Naive thymus-derived CD8-positive, alpha-beta T cell (primary cell): Measurements from ENCODE around the gene NPFFR1. TPM values are rescaled to one million over a fixed set of nuclear protein-coding genes. Genes with fewer than 3 reads are reported as not detected.

ENCODE experiments used
- ATAC-seq, 2 donors: fragments of 150-1000 bp; cut with Tn5 transposase in 1 of 2; sonication (Bioruptor Pico), chemical (Tn5 transposase) in 1 of 2; 1 replicate in 1 of 2; 2 replicates in 1 of 2; pipeline ENCODE4 v1.10.0; 2021; ENCODE audit warnings: mild to moderate bottlenecking in 2 of 2, moderate library complexity in 2 of 2
- POLR2A ChIA-PET: fragments of 350-600 bp; sonication (Branson Sonifier 250); formaldehyde crosslinking; loops from one replicate; lab custom pipeline; 2021; ENCODE audit warnings: antibody characterized with exemption; lab: Charles Lee
- DNase-seq, 10 donors: peaks; one replicate each; pipeline versions ENCODE4 v3.0.0 to v3.0.0-alpha.2; 2020 to 2022
- H3K27ac Mint-ChIP-seq, 10 donors: one replicate each; pipeline ENCODE4 v1.8.0; 2020 to 2022; ENCODE audit warnings: mild to moderate bottlenecking in 10 of 10, mixed read lengths in 10 of 10, moderate library complexity in 4 of 10, inconsistent platforms in 1 of 10
- H3K27me3 Mint-ChIP-seq, 5 donors: one replicate each; pipeline ENCODE4 v1.8.0; 2021 to 2022; ENCODE audit warnings: mixed read lengths in 5 of 5
- H3K36me3 Mint-ChIP-seq, 3 donors: one replicate each; pipeline ENCODE4 v1.8.0; 2020 to 2022; ENCODE audit warnings: mixed read lengths in 3 of 3, mild to moderate bottlenecking in 2 of 3, inconsistent platforms in 1 of 3
- H3K4me1 Mint-ChIP-seq, 4 donors: one replicate each; pipeline ENCODE4 v1.8.0; 2021 to 2022; ENCODE audit warnings: mixed read lengths in 4 of 4
- H3K4me3 Mint-ChIP-seq, 10 donors: one replicate each; pipeline ENCODE4 v1.8.0; 2020 to 2022; ENCODE audit warnings: mild to moderate bottlenecking in 10 of 10, mixed read lengths in 10 of 10, moderate library complexity in 6 of 10, inconsistent platforms in 1 of 10
- H3K9me3 Mint-ChIP-seq, 9 donors: one replicate each; pipeline ENCODE4 v1.8.0; 2020 to 2022; ENCODE audit warnings: mixed read lengths in 9 of 9, mild to moderate bottlenecking in 3 of 9, inconsistent platforms in 1 of 9, moderate library complexity in 1 of 9
- polyA plus RNA-seq, 3 donors: library from polyadenylated mRNA; unstranded; fragments of 300-500 nt; fragmentation: Illumina TruSeq; gene quantifications; one replicate each; pipeline ENCODE4 v1.2.3, GENCODE V29; 2021
- total RNA-seq, 8 experiments: library from RNA in 2 of 8; stranded (reverse) in 2 of 8; gene quantifications; one replicate each; pipeline ENCODE4 v1.2.3 and lab custom pipeline; 2021 to 2026

Gene NPFFR1
- total and polyA plus RNA-seq, 5 experiments from 2014 or later = not detected

DNA sequence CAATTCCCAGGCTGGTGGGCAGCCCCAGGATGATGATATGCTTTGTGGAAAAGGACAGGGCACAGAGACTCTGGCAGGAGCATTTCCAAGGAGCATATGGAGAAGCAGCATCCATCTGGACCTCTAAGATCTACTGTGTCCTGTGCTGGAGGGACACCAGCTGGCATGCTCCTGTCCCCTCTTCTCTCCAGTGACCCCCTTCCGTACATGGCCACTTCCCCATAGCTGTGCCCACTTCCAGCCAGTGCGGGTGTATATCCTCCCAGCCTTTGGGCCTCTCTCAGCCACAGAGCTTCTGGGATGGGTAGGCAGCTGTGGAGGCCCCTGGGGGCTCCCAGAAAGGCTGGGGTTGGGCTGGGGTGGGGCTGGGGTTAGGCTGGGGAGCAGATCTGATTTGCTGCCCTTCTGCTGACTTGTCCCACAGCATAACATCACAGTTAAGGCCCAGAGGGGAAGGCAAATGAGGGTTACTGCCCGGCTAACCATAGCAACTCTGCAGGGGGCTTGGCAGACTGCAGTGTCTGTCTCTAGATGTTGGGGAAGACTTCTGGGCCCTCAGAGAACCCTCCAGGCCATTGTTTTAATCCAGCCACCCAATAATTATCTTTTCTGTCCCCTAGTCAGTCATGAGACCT is 6.3 kb downstream of the NPFFR1 start:
- POLR2A ChIA-PET = no interaction called here
- no peak overlapping the region for H3K27ac Mint-ChIP-seq
- no peak overlapping the region for H3K4me3 Mint-ChIP-seq
- H3K27me3 Mint-ChIP-seq = peaks cover 0 to 17% (median 9%) of the 10 kb centered on the region in 5 donors
- no peaks in the 10 kb centered on the region for H3K9me3 Mint-ChIP-seq
- H3K36me3 Mint-ChIP-seq = no peaks in the 10 kb centered on the region
- DNase-seq = no peak
- no peak for ATAC-seq
- H3K4me1 Mint-ChIP-seq = peaks cover 2 to 7% (median 5%) of the 10 kb centered on the region in 4 donors

DNA sequence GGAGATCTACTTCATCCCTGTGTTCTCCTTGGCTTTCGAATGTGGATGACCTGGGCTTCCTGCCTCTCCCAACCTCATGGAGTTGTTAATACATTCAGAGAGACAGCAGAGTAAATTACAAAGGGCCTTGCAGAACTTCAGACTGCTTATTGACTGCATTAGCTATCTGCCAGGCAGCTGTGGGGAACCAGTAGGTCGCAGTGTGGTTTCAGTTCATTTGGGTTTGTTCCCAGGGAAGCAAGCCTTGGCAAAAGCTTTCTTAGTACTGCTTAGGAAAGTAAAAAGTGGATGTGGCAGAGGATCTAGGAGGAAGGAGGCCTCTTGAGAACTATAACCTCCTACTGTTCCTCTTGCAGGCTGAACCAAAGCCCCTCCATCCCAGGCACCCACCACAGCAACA is 9.2 kb downstream of the NPFFR1 start:
- Mint-ChIP-seq H3K27me3 (no peaks in the 10 kb centered on the region), H3K9me3 (no peaks in the 10 kb centered on the region), H3K4me3 (no peak overlapping the region), H3K36me3 (no peaks in the 10 kb centered on the region), H3K4me1 (peaks cover 3 to 15% (median 9%) of the 10 kb centered on the region in 4 donors), H3K27ac (peak overlapping the region in 1 of 10 donors; percentile 35)
- no peak for ATAC-seq
- DNase-seq = no peak
- POLR2A ChIA-PET = no interaction called here

DNA sequence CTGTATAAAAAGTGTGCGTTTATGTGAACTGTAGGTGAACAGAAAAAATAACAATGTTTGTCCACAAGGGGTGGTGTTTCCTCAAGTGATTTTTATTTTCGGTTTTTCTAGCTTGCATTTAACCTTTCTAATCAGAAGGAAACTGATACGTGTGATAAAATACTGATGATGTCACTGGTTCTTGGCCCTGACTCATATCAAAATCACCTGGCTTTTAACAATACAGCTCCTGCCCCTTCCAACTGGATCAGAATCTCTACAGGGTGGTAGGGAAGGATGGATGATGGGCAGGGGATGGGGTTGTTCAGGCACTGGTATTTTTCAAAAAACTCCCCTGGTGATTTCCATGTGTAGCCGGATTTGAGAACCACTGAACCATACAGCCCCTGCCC is 10.9 kb downstream of the NPFFR1 start:
- POLR2A ChIA-PET = interaction anchor here (0.6 kb wide), 1 partner anchor 138 kb away, joined by 3 read pairs; no protein-coding TSS in a partner anchor

DNA sequence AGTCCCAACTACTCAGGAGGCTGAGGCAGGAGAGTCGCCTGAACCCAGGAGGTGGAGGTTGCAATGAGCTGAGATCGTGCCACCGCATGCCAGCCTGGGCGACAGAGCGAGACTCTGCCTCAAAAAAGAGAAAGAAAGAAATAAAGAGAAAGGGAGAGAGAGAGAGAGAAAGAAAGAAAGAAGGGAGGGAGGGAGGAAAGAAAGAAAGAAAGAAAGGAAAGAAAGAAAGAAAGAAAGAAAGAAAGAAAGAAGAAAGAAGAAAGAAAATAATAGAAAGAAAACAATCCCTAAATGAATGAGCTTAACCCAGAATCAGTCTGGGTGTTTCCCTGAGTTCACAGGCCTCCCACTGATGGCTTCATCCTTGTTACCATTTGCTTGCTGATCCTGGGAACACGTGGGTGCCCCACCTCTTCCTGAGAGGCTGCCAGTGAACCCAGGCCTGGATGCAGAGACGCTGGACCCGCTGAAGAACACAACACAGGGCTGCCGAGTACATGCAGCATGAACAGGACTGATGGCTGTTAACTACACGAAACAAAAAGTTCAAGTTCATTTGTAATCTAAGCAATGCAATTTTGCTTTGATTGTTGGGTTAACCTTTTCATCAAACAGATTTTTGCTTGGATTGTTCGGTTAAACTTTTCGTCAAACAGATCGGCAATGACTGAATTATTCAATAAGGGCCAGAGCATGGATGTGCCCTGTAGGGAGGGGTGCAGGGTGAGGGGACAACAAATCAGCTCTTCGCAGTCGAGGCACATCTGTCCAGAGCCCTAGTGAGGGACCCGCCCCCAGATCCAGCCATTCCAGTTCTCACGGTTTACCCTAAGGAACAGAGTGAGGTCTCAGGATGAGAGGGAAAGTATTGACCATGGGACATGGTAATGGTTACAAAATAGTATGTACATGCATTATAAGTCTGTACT is 11.5 kb downstream of the NPFFR1 start:
- no peaks in the 10 kb centered on the region for H3K36me3 Mint-ChIP-seq
- peak overlapping the region in 1 of 10 donors; percentile 31 for H3K27ac Mint-ChIP-seq
- DNase-seq (no peak), ATAC-seq (peak in 1 of 2 donors; percentile 16)
- peaks cover 3 to 18% (median 9%) of the 10 kb centered on the region in 4 donors for H3K4me1 Mint-ChIP-seq
- H3K9me3 Mint-ChIP-seq = no peaks in the 10 kb centered on the region
- H3K4me3 Mint-ChIP-seq = peak overlapping the region in 2 of 10 donors; percentile 33 to 55
- POLR2A ChIA-PET = interaction anchor here (0.6 kb wide), 2 partner anchors 132 to 139 kb away, joined by 3 to 4 read pairs; no protein-coding TSS in a partner anchor
- H3K27me3 Mint-ChIP-seq = no peaks in the 10 kb centered on the region

More for the DNA sequence above, 10.9 kb downstream of the NPFFR1 start:
- Mint-ChIP-seq H3K4me3 (peak overlapping the region in 4 of 10 donors; percentile 12 to 48 (median 35)), H3K9me3 (no peaks in the 10 kb centered on the region), H3K27ac (peak overlapping the region in 2 of 10 donors; percentile 37 to 41), H3K4me1 (peaks cover 3 to 15% (median 9%) of the 10 kb centered on the region in 4 donors), H3K36me3 (no peaks in the 10 kb centered on the region), H3K27me3 (no peaks in the 10 kb centered on the region)
- ATAC-seq = peak; percentile 42 to 87
- DNase-seq = peak in 3 of 10 donors; percentile 22 to 37 (median 36)

DNA sequence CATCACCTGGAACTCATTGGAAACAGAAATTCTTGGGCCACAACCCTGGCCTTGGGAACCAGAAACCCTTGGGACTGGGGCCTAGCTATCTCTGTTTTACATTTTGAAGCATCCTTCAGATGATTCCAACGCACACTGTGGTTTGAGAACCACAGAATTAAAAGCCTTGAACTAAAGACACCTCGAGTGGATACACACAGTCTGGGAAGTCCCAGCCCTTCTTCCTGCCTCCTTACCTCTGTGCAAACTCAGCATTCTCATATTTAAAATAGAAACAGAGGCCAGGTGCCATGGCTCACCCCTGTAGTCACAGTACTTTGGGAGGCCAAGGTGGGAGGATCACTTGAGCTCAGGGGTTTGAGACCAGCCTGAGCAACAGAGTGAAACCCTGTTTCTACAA is 12.9 kb downstream of the NPFFR1 start:
- H3K4me3 Mint-ChIP-seq = no peak overlapping the region
- H3K9me3 Mint-ChIP-seq = no peaks in the 10 kb centered on the region
- H3K4me1 Mint-ChIP-seq = peaks cover 3 to 26% (median 9%) of the 10 kb centered on the region in 4 donors
- peaks cover 0 to 1% (median 0%) of the 10 kb centered on the region in 5 donors for H3K27me3 Mint-ChIP-seq
- ATAC-seq (peak in 1 of 2 donors; percentile 22), DNase-seq (no peak)
- POLR2A ChIA-PET = no interaction called here
- no peaks in the 10 kb centered on the region for H3K36me3 Mint-ChIP-seq
- H3K27ac Mint-ChIP-seq = no peak overlapping the region

DNA sequence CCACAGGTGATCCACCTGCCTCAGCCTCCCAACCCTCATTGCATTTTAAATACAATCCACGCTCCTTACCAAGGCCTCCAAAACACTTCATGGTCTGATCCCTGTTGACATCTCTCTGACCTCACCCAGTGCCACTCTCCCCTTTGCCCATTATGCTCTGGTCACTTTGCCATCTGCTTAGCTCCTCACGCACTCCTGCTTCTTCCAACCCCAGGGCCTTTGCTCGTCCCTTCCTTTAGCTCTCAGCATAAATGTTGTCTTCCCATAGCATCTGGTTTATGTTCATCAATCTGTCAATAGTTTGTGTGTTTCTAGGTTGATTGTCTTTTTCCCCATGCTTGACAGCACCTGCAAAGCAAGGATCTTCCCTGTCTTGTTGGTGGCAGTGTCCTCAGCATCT is 14.1 kb downstream of the NPFFR1 start:
- H3K36me3 Mint-ChIP-seq = no peaks in the 10 kb centered on the region
- POLR2A ChIA-PET = interaction anchor here (1.0 kb wide), 1 partner anchor 35 kb away, joined by 3 read pairs; no protein-coding TSS in a partner anchor
- peak overlapping the region in 1 of 10 donors; percentile 1 for H3K4me3 Mint-ChIP-seq
- DNase-seq = no peak
- H3K27me3 Mint-ChIP-seq = peaks cover 0 to 3% (median under 1%) of the 10 kb centered on the region in 5 donors
- H3K27ac Mint-ChIP-seq = no peak overlapping the region
- peaks cover 3 to 26% (median 9%) of the 10 kb centered on the region in 4 donors for H3K4me1 Mint-ChIP-seq
- no peak for ATAC-seq
- H3K9me3 Mint-ChIP-seq = no peaks in the 10 kb centered on the region

DNA sequence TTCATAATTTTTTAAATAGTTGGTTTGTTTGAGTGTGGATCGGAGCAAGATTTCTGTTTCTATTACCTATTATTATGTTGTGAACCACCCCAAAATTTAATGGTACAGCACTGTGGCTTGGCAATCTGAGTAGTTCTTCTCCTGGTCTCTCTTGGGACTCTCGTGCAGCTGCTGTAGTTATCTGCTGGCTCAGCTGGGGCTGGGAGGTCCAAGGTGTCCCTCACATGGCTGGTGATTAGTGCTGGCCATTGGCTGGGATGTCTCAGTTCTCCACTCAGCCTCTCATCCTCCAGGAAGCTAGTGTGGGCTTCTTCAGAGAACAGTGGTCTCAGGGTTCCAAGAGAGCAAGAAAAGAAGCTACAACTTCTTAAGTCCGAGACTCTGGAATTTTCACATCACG is 15.4 kb downstream of the NPFFR1 start:
- no peaks in the 10 kb centered on the region for H3K36me3 Mint-ChIP-seq
- H3K4me1 Mint-ChIP-seq = peaks cover 3 to 26% (median 9%) of the 10 kb centered on the region in 4 donors
- no peaks in the 10 kb centered on the region for H3K9me3 Mint-ChIP-seq
- peaks cover 0 to 6% (median 3%) of the 10 kb centered on the region in 5 donors for H3K27me3 Mint-ChIP-seq
- no peak overlapping the region for H3K4me3 Mint-ChIP-seq
- no peak for DNase-seq
- ATAC-seq = no peak
- H3K27ac Mint-ChIP-seq = no peak overlapping the region
- POLR2A ChIA-PET = no interaction called here

DNA sequence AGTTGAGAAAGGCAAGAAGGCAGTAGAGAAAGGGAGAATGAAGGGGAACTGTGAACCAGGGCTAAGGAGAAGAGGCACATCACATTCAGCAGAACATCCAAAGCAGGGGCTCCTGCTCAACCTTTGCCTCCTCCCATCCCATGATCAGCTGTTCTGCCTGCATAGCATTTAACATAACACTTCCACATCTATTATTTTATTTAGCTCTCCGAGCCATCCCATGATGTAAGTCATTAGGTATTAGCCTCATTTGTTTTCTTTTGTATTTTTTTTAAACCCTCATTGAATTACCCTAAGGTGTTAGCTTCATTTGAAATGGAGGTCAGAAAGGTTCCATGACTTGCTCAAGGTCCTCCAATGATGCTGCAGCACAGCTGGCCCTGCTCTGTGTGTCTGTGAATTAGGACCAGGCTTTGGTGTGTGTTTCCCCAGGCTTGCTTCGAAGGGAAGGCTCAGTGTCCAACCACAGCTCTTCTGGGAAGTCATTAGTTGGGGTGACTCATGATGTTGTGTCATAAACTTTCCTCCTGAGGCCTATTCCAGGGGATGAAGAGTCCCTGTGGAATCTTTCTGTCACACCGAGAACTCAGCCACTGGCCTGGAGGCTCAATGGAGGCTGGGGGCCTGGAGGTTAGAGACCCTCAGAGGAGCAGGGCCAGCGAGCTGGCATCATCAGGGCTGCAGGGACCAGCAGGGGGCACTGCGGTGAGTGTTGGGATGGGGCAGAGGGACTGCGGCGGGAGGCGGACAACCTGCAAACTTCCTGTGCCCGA is 16.5 kb downstream of the NPFFR1 start:
- no peak overlapping the region for H3K4me3 Mint-ChIP-seq
- H3K27ac Mint-ChIP-seq = no peak overlapping the region
- peak in 1 of 10 donors; percentile 6 for DNase-seq
- POLR2A ChIA-PET = no interaction called here
- no peaks in the 10 kb centered on the region for H3K9me3 Mint-ChIP-seq
- H3K36me3 Mint-ChIP-seq = no peaks in the 10 kb centered on the region
- H3K27me3 Mint-ChIP-seq = peaks cover 0 to 6% (median 3%) of the 10 kb centered on the region in 5 donors
- H3K4me1 Mint-ChIP-seq = peaks cover under 1 to 18% (median 1%) of the 10 kb centered on the region in 4 donors
- ATAC-seq = no peak

DNA sequence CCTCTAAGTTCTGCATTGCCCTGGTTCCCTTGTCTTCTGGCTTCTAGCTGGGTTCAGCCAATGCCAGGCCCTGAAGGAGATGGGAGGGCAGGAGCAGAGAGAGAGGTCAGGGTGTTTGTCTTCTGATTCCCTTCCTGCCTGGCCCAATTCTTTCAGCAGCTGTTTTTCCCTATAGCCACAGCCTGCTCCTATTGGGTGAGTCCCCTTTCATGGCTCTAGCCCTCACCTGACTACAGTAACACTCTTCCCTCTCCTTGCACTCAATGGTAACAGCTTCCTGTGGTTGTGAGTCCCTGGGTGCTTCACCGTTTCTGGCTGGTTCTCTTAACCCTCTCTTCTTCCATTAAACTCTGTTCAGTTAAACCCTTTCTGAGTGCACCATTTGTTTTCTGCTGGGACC is 17.1 kb downstream of the NPFFR1 start:
- no peak for DNase-seq
- Mint-ChIP-seq H3K36me3 (peaks cover 0 to 2% (median 0%) of the 10 kb centered on the region in 3 donors), H3K27me3 (peaks cover 0 to 6% (median 3%) of the 10 kb centered on the region in 5 donors), H3K9me3 (peaks cover 0 to 3% (median 0%) of the 10 kb centered on the region in 9 donors), H3K4me3 (no peak overlapping the region), H3K27ac (peak overlapping the region in 1 of 10 donors; percentile 10), H3K4me1 (peaks cover 0 to 12% (median 0%) of the 10 kb centered on the region in 4 donors)
- POLR2A ChIA-PET = no interaction called here
- ATAC-seq = no peak

DNA sequence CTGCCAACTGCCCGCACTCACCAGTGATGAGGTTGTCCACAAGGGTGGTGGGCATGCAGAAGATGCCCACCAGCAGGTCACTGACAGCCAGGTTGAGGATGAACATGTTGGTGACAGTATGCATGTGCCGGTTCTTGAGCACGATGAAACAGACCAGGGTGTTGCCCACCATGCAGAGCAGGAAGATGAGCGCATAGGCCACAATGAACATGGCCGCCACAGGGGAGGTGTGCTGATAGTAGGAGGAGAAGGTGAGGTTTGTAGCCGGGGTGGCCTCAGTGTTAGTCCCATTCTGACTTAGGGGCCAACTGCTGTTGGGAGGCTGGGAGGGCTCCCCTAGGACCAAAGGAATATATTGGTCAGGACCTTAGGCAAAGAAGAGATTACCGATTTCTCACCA is 17.7 kb downstream of the NPFFR1 start:
- Mint-ChIP-seq H3K27me3 (peaks cover 3 to 9% (median 6%) of the 10 kb centered on the region in 5 donors), H3K36me3 (peaks cover 0 to 8% (median 5%) of the 10 kb centered on the region in 3 donors), H3K4me1 (peaks cover 0 to 10% (median 0%) of the 10 kb centered on the region in 4 donors), H3K4me3 (no peak overlapping the region), H3K9me3 (peaks cover 0 to 10% (median 3%) of the 10 kb centered on the region in 9 donors), H3K27ac (no peak overlapping the region)
- no peak for ATAC-seq
- no peak for DNase-seq
- POLR2A ChIA-PET = no interaction called here

DNA sequence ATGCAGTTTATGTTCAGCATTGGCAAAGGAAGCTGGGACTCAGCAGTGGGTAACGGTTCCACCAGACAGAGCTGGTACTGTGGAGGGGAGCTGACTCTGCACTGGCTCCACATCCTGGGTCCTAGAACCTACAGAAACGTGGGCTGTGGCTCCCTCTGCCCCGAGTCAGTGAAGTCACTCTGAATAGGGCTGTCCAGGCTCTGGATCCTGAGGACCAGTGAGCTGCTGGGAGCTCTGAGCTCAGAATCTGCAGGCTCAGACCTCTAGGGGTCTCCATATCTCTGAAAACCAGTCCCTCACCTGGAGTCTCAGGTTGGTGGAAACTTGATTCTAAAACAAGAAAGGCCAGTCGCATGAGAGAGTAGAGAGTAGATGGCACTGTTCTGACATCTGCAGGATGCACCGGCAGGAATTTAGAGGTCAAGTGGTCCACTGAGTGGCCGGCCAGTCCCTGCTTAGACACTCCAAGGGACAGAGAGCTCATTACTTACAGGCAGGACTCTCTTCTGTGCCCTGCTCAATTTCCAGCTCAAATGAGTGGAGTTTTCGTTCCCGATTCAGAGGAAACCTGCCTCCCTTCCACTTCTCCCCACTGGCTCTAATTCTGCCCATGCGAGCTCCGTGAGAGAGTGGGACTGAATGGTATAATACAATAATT is 18.6 kb downstream of the NPFFR1 start:
- DNase-seq = no peak
- peak overlapping the region in 1 of 10 donors; percentile 15 for H3K27ac Mint-ChIP-seq
- POLR2A ChIA-PET = no interaction called here

More for the DNA sequence above, 18.6 kb downstream of the NPFFR1 start:
- H3K4me3 Mint-ChIP-seq = no peak overlapping the region
- H3K27me3 Mint-ChIP-seq = peaks cover 3 to 10% (median 10%) of the 10 kb centered on the region in 5 donors
- ATAC-seq = peak in 1 of 2 donors; percentile 27
- peaks cover 0 to 10% (median 0%) of the 10 kb centered on the region in 4 donors for H3K4me1 Mint-ChIP-seq
- H3K36me3 Mint-ChIP-seq = peaks cover 0 to 11% (median 5%) of the 10 kb centered on the region in 3 donors
- H3K9me3 Mint-ChIP-seq = peaks cover 0 to 12% (median 6%) of the 10 kb centered on the region in 9 donors
